LoVo (cell line): ENCODE data around the gene RAP1A.
"Not testable (repeated sequence)": the region's sequence is repeated elsewhere in the genome, so short reads cannot be mapped to it uniquely, and the experiment has no call there.

Experiments
- DNase-seq: peaks from one replicate; pipeline ENCODE4 v3.0.0-alpha.2; 2016; ENCODE audit warnings: low spot score

RAP1A gene

GRCh38 chr1:111629190-111629954, 9.8 kb downstream of the RAP1A start:
- DNase-seq = no peak

GRCh38 chr1:111630567-111630966, 11.0 kb downstream of the RAP1A start:
- no peak for DNase-seq

GRCh38 chr1:111631502-111631901, 11.9 kb downstream of the RAP1A start:
- no peak for DNase-seq

GRCh38 chr1:111632771-111633170, 13.2 kb downstream of the RAP1A start:
- DNase-seq = not testable (repeated sequence)

- no peak for DNase-seq
These were observed 14.2 kb downstream of the RAP1A start for GRCh38 chr1:111633736-111634247.

GRCh38 chr1:111635324-111636009, 15.9 kb downstream of the RAP1A start:
- DNase-seq = no peak

GRCh38 chr1:111638320-111638719, 18.7 kb downstream of the RAP1A start:
- DNase-seq = no peak

- DNase-seq = no peak
These were observed 20.1 kb downstream of the RAP1A start for GRCh38 chr1:111639602-111640198.

- DNase-seq = no peak
These were observed 23.5 kb downstream of the RAP1A start for GRCh38 chr1:111643097-111643496.

- DNase-seq = no peak
These were observed 24.1 kb downstream of the RAP1A start for GRCh38 chr1:111643696-111644095.

GRCh38 chr1:111644506-111644905, 24.9 kb downstream of the RAP1A start:
- no peak for DNase-seq

- DNase-seq = no peak
These were observed 28.1 kb downstream of the RAP1A start for GRCh38 chr1:111647736-111648135.

GRCh38 chr1:111648806-111649205, 29.2 kb downstream of the RAP1A start:
- DNase-seq = no peak

- no peak for DNase-seq
These were observed 29.6 kb downstream of the RAP1A start for GRCh38 chr1:111649227-111649626.

GRCh38 chr1:111649648-111650047, 30.1 kb downstream of the RAP1A start:
- no peak for DNase-seq

GRCh38 chr1:111653709-111654108, 34.1 kb downstream of the RAP1A start:
- no peak for DNase-seq

GRCh38 chr1:111654839-111655238, 35.2 kb downstream of the RAP1A start:
- no peak for DNase-seq

- DNase-seq = peak; percentile 22
These were observed 36.8 kb downstream of the RAP1A start for GRCh38 chr1:111656086-111657017.

GRCh38 chr1:111658622-111659021, 39.0 kb downstream of the RAP1A start:
- no peak for DNase-seq

GRCh38 chr1:111660204-111661150, 40.9 kb downstream of the RAP1A start:
- no peak for DNase-seq

- no peak for DNase-seq
These were observed 45.1 kb downstream of the RAP1A start for GRCh38 chr1:111664652-111665051.
